WI38 (cell line): ENCODE data around the gene MEGF11.
"Not testable (repeated sequence)": the region's sequence is repeated elsewhere in the genome, so short reads cannot be mapped to it uniquely, and the experiment has no call there.

Experiments used
- H3K4me3 ChIP-seq: 2 replicates; pipeline ENCODE4 v1.5.1; 2011; ENCODE audit warnings: low read depth, mild to moderate bottlenecking, control low read depth, low read length
- TF ChIP-seq, protein P1 (sequence below): IDR thresholded peaks from 2 replicates; pipeline ENCODE4 v1.5.1; 2012; ENCODE audit warnings: low read depth, mild to moderate bottlenecking, control low read depth, low read length

The MEGF11 gene

DNA sequence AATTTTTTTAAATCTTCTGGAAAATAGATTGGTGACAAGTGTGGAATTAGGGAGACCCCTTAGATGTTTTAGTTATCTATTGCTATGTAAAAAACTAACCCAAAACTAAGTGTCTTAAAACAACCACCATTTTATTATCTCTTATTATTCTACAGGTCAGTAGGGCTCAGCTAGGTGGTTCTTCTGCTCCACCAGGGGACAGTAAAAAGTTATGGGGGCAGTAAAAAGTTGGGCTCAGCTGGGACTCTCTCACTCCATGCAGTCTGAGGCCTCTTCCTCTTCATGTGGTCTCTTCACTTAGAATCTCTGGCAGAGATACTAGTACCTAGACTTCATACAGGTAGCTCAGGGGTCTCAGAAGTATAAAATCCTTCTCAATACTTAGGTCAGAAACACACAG is 21.8 kb upstream of the MEGF11 start:
- TF ChIP-seq, protein P1, sequence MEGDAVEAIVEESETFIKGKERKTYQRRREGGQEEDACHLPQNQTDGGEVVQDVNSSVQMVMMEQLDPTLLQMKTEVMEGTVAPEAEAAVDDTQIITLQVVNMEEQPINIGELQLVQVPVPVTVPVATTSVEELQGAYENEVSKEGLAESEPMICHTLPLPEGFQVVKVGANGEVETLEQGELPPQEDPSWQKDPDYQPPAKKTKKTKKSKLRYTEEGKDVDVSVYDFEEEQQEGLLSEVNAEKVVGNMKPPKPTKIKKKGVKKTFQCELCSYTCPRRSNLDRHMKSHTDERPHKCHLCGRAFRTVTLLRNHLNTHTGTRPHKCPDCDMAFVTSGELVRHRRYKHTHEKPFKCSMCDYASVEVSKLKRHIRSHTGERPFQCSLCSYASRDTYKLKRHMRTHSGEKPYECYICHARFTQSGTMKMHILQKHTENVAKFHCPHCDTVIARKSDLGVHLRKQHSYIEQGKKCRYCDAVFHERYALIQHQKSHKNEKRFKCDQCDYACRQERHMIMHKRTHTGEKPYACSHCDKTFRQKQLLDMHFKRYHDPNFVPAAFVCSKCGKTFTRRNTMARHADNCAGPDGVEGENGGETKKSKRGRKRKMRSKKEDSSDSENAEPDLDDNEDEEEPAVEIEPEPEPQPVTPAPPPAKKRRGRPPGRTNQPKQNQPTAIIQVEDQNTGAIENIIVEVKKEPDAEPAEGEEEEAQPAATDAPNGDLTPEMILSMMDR, result no peak

DNA sequence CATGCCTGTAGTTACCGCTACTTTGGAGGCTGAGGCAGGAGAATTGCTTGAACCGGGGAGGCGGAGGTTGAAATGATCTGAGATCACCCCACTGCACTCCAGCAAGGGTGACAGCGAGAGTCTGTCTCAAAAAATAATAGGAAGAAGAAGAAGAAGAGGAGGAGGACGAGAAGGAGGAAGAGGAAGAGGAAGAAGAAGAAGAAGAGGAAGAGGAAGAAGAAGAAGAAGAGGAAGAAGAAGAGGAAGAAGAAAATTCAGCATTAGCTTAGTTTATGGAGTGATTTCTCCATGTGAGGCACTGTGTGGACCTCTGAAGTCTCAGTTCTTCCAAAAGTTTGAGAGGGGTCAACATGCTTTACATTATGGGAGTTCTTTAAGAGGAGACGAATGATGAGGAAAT is 17.4 kb upstream of the MEGF11 start:
- TF ChIP-seq, protein P1, result no peak

More for the DNA sequence above, 21.8 kb upstream of the MEGF11 start:
- no peak overlapping the region for H3K4me3 ChIP-seq

DNA sequence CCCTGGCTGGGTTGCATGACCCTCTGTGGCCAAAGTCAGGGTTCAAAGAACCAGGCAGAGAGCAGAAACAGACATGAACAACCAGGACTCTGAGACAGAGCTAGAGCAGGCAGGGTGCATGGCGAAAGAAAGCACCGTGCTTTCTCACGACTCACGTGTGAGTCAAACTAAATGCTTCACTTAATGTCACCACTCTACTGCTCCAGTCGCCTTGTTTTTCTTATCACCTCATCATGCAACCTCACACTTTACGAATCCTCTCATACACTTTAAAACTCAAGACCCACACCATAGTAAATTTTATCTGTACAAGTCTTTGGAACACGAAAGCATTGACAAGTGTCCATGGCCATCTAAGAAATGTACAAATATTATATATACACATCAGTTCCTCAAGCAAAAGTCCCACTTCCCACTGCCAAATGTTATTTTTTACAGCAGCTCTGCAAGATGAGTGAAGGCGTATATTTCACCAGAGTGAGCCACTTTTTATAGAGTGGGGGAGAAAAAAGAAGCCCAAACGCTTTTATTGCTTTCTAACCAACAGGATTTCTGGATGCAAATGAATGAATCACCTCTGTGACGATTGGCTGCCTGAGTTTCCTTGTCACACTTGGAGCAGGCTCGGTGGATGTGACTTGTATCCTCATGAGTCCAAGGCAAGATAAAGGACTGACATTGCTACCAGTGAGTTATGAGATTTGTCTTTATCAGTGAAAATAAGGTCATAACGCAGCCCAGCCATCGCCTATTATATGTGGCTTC is 16.0 kb upstream of the MEGF11 start:
- H3K4me3 ChIP-seq, result no peak overlapping the region
- TF ChIP-seq, protein P1, result no peak

More for the DNA sequence above, 17.4 kb upstream of the MEGF11 start:
- no peak overlapping the region for H3K4me3 ChIP-seq

- TF ChIP-seq, protein P1, result no peak
These were observed 11.4 kb upstream of the MEGF11 start for GRCh38 chr15:66264859-66265513.

DNA sequence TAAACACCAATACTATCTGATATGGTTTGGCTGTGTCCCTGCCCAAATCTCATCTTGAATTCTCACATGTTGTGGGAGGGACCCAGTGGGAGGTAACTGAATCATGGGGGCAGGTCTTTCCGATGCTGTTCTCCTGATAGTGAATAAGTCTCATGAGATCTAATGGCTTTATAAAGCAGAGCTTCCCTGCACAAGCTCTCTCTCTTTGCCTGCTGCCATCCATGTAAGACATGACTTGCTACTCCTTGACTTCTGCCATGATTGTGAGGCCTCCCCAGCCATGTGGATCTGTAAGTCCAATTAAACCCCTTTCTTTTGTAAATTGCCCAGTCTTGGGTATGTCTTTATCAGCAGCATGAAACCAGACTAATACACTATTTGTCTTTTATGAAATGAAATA is 9.3 kb upstream of the MEGF11 start:
- not testable (repeated sequence) for H3K4me3 ChIP-seq

More at GRCh38 chr15:66264859-66265513, 11.4 kb upstream of the MEGF11 start:
- H3K4me3 ChIP-seq, result no peak overlapping the region

DNA sequence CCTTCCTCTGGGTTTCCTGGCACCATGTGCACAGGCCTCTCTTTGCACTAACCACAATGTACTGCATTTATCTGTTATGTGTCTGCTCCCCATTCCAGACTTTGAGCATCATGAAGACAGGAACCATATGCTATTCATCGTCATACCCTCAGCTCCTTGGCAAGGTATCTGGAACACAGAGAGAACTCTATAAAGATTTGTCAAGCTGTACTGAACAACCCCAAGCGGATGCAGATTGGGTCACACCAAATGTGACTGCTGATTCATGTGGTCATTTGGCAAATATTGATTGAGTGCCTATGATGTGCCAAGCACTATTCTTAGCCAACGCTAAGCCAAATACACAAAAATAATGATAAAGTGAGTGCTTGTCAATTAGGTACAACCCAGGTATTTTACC is 7.5 kb upstream of the MEGF11 start:
- TF ChIP-seq, protein P1, result no peak
- H3K4me3 ChIP-seq, result no peak overlapping the region

DNA sequence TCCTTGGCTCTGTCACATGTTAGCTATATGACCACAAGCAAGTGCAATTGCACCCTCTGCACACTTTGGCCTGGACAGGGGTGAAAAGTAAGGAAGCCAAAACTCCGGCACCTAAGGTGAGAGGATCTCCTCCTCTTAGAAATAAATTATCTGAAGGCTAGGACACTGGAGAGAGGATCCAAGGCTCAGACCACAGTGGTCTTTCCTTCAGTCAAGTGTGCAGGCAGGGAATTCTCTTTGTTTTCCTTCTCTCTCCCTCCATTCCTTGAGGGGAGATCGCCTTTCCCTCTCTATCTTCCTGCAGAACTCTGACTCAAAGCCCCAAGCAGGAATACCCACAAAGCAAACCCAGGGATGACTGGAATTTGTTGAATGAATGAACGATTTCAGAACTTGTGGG is 3.1 kb upstream of the MEGF11 start:
- no peak overlapping the region for H3K4me3 ChIP-seq
- TF ChIP-seq, protein P1, result no peak
